Upper lobe of left lung (tissue), 4 donors: ENCODE data around the gene POLE4.

Experiments used
- EP300 ChIP-seq, 4 donors: sonication (generic); formaldehyde crosslinking; IDR thresholded peaks; one replicate each; pipeline ENCODE4 v1.5.1; 2017; ENCODE audit warnings: antibody characterized with exemption in 4 of 4, control low read depth in 2 of 4
- POLR2A ChIP-seq, 4 donors: fragments of 450-650 bp; IDR thresholded peaks; one replicate each; pipeline ENCODE4 v1.5.1; 2016 to 2017; ENCODE audit warnings: antibody characterized with exemption in 4 of 4, mild to moderate bottlenecking in 2 of 4
- POLR2AphosphoS5 ChIP-seq, 2 donors: sonication (generic); formaldehyde crosslinking; IDR thresholded peaks; one replicate each; pipeline ENCODE4 v1.5.1; 2017; ENCODE audit warnings: antibody characterized with exemption in 2 of 2
- TF ChIP-seq, protein P1 (sequence below), 6 experiments: fragments of 450-650 bp in 4 of 6; fragments of 200-600 bp in 2 of 6; sonication (generic) in 2 of 6; IDR thresholded peaks; one replicate each; pipeline ENCODE4 v1.5.1; 2016 to 2019; ENCODE audit warnings: antibody characterized with exemption in 6 of 6

DNA sequence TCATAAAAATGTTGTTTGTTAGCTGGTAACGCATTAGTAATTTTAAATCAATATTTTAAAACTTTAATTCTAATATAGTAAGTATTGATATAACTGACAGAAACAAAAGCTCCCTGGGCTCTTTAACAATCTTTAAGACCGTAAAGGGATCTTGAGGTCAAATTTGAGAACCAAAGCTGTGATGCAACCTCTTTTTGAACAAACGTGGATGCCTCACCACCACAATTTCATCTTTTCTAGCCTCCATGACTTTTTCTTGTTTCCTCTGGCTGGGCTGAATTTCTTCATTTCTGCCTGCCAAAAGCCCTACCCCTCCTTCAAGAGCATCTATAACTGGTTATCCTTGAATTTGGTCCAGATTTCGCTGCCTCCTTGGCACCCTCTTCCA, 563 bp upstream of the POLE4 start:
- TF ChIP-seq, protein P1, sequence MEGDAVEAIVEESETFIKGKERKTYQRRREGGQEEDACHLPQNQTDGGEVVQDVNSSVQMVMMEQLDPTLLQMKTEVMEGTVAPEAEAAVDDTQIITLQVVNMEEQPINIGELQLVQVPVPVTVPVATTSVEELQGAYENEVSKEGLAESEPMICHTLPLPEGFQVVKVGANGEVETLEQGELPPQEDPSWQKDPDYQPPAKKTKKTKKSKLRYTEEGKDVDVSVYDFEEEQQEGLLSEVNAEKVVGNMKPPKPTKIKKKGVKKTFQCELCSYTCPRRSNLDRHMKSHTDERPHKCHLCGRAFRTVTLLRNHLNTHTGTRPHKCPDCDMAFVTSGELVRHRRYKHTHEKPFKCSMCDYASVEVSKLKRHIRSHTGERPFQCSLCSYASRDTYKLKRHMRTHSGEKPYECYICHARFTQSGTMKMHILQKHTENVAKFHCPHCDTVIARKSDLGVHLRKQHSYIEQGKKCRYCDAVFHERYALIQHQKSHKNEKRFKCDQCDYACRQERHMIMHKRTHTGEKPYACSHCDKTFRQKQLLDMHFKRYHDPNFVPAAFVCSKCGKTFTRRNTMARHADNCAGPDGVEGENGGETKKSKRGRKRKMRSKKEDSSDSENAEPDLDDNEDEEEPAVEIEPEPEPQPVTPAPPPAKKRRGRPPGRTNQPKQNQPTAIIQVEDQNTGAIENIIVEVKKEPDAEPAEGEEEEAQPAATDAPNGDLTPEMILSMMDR (IDR thresholded peaks at IDR 0.05): no peak
- TF ChIP-seq POLR2A (IDR thresholded peaks at IDR 0.05) (no peak), EP300 (IDR thresholded peaks at IDR 0.05) (no peak), POLR2AphosphoS5 (IDR thresholded peaks at IDR 0.05) (no peak)
